Hepatocyte (in vitro differentiated cells): ENCODE measurements around the gene SLC6A12. TPM values are rescaled to one million over a fixed set of nuclear protein-coding genes. Genes with fewer than 3 reads are reported as not detected.

Source experiments
- DNase-seq: peaks from one replicate; pipeline ENCODE4 v3.0.0-alpha.2; 2016; ENCODE audit warnings: low spot score
- H2AFZ ChIP-seq: fragments of 200-600 bp; sonication (generic); 2 replicates; pipeline ENCODE4 v1.6.0; 2016; ENCODE audit warnings: antibody characterized with exemption, mild to moderate bottlenecking
- H3K27ac ChIP-seq: fragments of 200-600 bp; sonication (generic); 2 replicates; pipeline ENCODE4 v1.5.1; 2016; ENCODE audit warnings: mild to moderate bottlenecking
- H3K27me3 ChIP-seq: fragments of 200-600 bp; sonication (generic); 2 replicates; pipeline ENCODE4 v1.6.1; 2016
- H3K36me3 ChIP-seq: fragments of 200-600 bp; sonication (generic); replicated peaks from 2 replicates; pipeline ENCODE4 v1.5.1; 2016; ENCODE audit warnings: low read depth; ENCODE audit not compliant: insufficient read depth
- H3K4me1 ChIP-seq: fragments of 200-600 bp; sonication (generic); 2 replicates; pipeline ENCODE4 v1.5.1; 2016; ENCODE audit warnings: mild to moderate bottlenecking, moderate library complexity; ENCODE audit not compliant: insufficient read depth
- H3K4me2 ChIP-seq: fragments of 200-600 bp; sonication (generic); 2 replicates; pipeline ENCODE4 v1.6.0; 2016
- H3K4me3 ChIP-seq: fragments of 200-600 bp; sonication (generic); 2 replicates; pipeline ENCODE4 v1.5.1; 2016; ENCODE audit warnings: mild to moderate bottlenecking
- H3K79me2 ChIP-seq: fragments of 200-600 bp; sonication (generic); 2 replicates; pipeline ENCODE4 v1.6.0; 2017; ENCODE audit warnings: mild to moderate bottlenecking
- H3K9me2 ChIP-seq: fragments of 200-600 bp; sonication (generic); replicated peaks from 2 replicates; pipeline ENCODE4 v1.6.0; 2017; ENCODE audit warnings: mild to moderate bottlenecking; ENCODE audit not compliant: insufficient read depth
- H3K9me3 ChIP-seq: fragments of 200-600 bp; sonication (generic); 2 replicates; pipeline ENCODE4 v1.5.1; 2016; ENCODE audit warnings: low read depth, mild to moderate bottlenecking
- H4K20me1 ChIP-seq: fragments of 200-600 bp; sonication (generic); 2 replicates; pipeline ENCODE4 v1.6.0; 2016; ENCODE audit warnings: mild to moderate bottlenecking; ENCODE audit not compliant: insufficient read depth, poor library complexity, severe bottlenecking
- CTCF ChIP-seq: fragments of 200-600 bp; sonication (generic); IDR thresholded peaks from 2 replicates; pipeline ENCODE4 v1.5.1; 2016; ENCODE audit warnings: antibody characterized with exemption, mild to moderate bottlenecking; ENCODE audit not compliant: poor library complexity
- EZH2 ChIP-seq: fragments of 200-600 bp; sonication (generic); IDR thresholded peaks from 2 replicates; pipeline ENCODE4 v1.6.1; 2016; ENCODE audit warnings: antibody characterized with exemption, mild to moderate bottlenecking, borderline replicate concordance
- EZH2phosphoT487 ChIP-seq: fragments of 200-600 bp; sonication (generic); IDR thresholded peaks from one replicate; pipeline ENCODE4 v1.6.1; 2018; ENCODE audit warnings: antibody characterized with exemption, mild to moderate bottlenecking, low read depth, moderate library complexity; ENCODE audit not compliant: unreplicated experiment, severe bottlenecking
- WGBS: methylation state at CpG from one replicate; pipeline ENCODE4 v1.1.6; 2016; ENCODE audit warnings: low lambda C conversion rate; ENCODE audit errors: missing lambda C conversion rate; 5-methylcytosine and 5-hydroxymethylcytosine counted together
- polyA plus RNA-seq: library from polyadenylated mRNA; unstranded; fragments of >200 nt; fragmentation: Nextera tagmentation; extraction: Ambion mirVana; gene quantifications from 2 replicates; pipeline ENCODE4 v1.2.1, GENCODE V29; 2016
- total RNA-seq: library from RNA; depleted of rRNA; stranded (reverse); fragments of >200 nt; gene quantifications from 2 replicates; pipeline ENCODE4 v1.2.3, GENCODE V29; 2014

Gene SLC6A12
- total and polyA plus RNA-seq, 2 experiments from 2014 or later, result 6.1 to 7.9 TPM

- Histone ChIP-seq H3K9me3 (no peaks in the 10 kb centered on the region), H3K4me1 (no peaks in the 10 kb centered on the region), H3K79me2 (no peaks in the 10 kb centered on the region), H3K27ac (no peak overlapping the region), H3K9me2 (no peaks in the 10 kb centered on the region), H3K4me2 (no peak overlapping the region), H2AFZ (no peak overlapping the region), H3K4me3 (no peak overlapping the region), H3K27me3 (no peaks in the 10 kb centered on the region), H3K36me3 (no peaks in the 10 kb centered on the region), H4K20me1 (no peaks in the 10 kb centered on the region)
- TF ChIP-seq EZH2, result no peak
- no peak for TF ChIP-seq EZH2phosphoT487
- no peak for DNase-seq
- 86% methylated on average over 20 of the region's 20 CpGs for WGBS
These were observed 35.8 kb downstream of the SLC6A12 start for GRCh38 chr12:177980-178828.

GRCh38 chr12:177336-177979 lies 36.5 kb downstream of the SLC6A12 start:
- Histone ChIP-seq H2AFZ (no peak overlapping the region), H3K4me3 (no peak overlapping the region), H3K4me1 (no peaks in the 10 kb centered on the region), H3K27me3 (no peaks in the 10 kb centered on the region), H3K9me3 (no peaks in the 10 kb centered on the region), H3K4me2 (no peak overlapping the region), H3K79me2 (no peaks in the 10 kb centered on the region), H3K27ac (no peak overlapping the region), H4K20me1 (no peaks in the 10 kb centered on the region), H3K9me2 (no peaks in the 10 kb centered on the region), H3K36me3 (no peaks in the 10 kb centered on the region)
- no peak for TF ChIP-seq EZH2phosphoT487
- TF ChIP-seq EZH2, result no peak
- no peak for TF ChIP-seq CTCF
- DNase-seq, result no peak
- 82% methylated on average over 11 of the region's 11 CpGs for WGBS

- Histone ChIP-seq H3K36me3 (no peaks in the 10 kb centered on the region), H3K9me2 (no peaks in the 10 kb centered on the region), H3K27me3 (no peaks in the 10 kb centered on the region), H3K9me3 (no peaks in the 10 kb centered on the region), H2AFZ (no peak overlapping the region), H3K79me2 (no peaks in the 10 kb centered on the region), H3K4me2 (no peak overlapping the region), H3K4me3 (no peak overlapping the region), H4K20me1 (no peaks in the 10 kb centered on the region), H3K27ac (peak overlapping the region; percentile 87), H3K4me1 (no peaks in the 10 kb centered on the region)
- no peak for TF ChIP-seq EZH2phosphoT487
- 70% methylated on average over 16 of the region's 16 CpGs for WGBS
- peak; percentile 72 for DNase-seq
These were observed 37.4 kb downstream of the SLC6A12 start for GRCh38 chr12:176321-177181.

- H3K79me2 ChIP-seq, result no peaks in the 10 kb centered on the region
- no peaks in the 10 kb centered on the region for H3K4me1 ChIP-seq
- TF ChIP-seq EZH2phosphoT487 (no peak), EZH2 (no peak), CTCF (no peak)
- no peaks in the 10 kb centered on the region for H3K27me3 ChIP-seq
- H4K20me1 ChIP-seq, result no peaks in the 10 kb centered on the region
- no peaks in the 10 kb centered on the region for H3K9me3 ChIP-seq
- no peak overlapping the region for H3K4me2 ChIP-seq
- 86% methylated on average over 15 of the region's 16 CpGs for WGBS
- peak overlapping the region; percentile 76 for H3K27ac ChIP-seq
- no peaks in the 10 kb centered on the region for H3K36me3 ChIP-seq
- H3K4me3 ChIP-seq, result no peak overlapping the region
- no peak overlapping the region for H2AFZ ChIP-seq
- no peak for DNase-seq
- H3K9me2 ChIP-seq, result no peaks in the 10 kb centered on the region
These were observed 38.2 kb downstream of the SLC6A12 start for GRCh38 chr12:175759-176158.
